ENCODE measurements around the gene TAF12. TPM values are rescaled to one million over a fixed set of nuclear protein-coding genes. Genes with fewer than 3 reads are reported as not detected.
A peak's percentile ranks its signal among the peaks of the same experiment; 100 is the strongest.
"Not testable (repeated sequence)": the region's sequence is repeated elsewhere in the genome, so short reads cannot be mapped to it uniquely, and the experiment has no call there.

TAF12 gene
- total RNA-seq, 6 donors from 2014 or later, result 10.9 to 24.1 (median 19.6) TPM

DNA sequence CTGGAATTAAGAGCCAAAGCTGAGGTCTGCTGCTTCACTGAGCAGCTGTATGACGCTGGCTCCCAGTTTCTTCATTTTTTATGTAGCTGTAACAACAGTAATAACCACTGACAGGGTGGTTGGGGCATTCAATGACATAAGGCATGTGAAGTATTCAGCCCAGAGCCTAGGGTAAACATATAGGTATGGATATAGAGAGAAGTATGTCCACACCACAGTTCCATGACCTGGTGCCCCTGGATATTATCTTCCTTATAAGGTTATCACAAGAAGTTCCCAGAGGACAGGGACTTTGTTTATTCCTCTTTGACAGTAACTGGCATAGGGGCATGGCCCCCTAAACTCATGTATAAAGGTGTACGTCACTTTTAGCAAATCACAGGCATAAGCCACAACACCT lies 36.1 kb downstream of the TAF12 start:
- Histone ChIP-seq H3K9me3 (no peaks in the 10 kb centered on the region), H3K4me3 (no peak overlapping the region), H3K36me3 (peaks cover 17 to 92% (median 75%) of the 10 kb centered on the region in 4 donors), H3K4me1 (peaks cover 0 to 3% (median 0%) of the 10 kb centered on the region in 4 donors), H3K27me3 (no peaks in the 10 kb centered on the region), H3K27ac (no peak overlapping the region)
- ATAC-seq (ENCODE audit: low FRiP score in 2 of 2) (no peak), DNase-seq (no peak)
- 85 to 86% methylated on average over 2 of the region's 2 CpGs for WGBS, 2 donors
- TF ChIP-seq POLR2A (IDR thresholded peaks at IDR 0.05) (no peak), EP300 (IDR thresholded peaks at IDR 0.05) (no peak), CTCF (IDR thresholded peaks at IDR 0.05) (no peak), POLR2AphosphoS5 (IDR thresholded peaks at IDR 0.05) (no peak)

- WGBS, 2 donors, result 91 to 99% methylated on average over 5 to 6 of the region's 6 CpGs
- no peak for DNase-seq
- Histone ChIP-seq H3K9me3 (no peaks in the 10 kb centered on the region), H3K27me3 (no peaks in the 10 kb centered on the region), H3K27ac (no peak overlapping the region), H3K4me3 (no peak overlapping the region), H3K36me3 (peaks cover 14 to 81% (median 62%) of the 10 kb centered on the region in 4 donors), H3K4me1 (peaks cover 0 to 3% (median 0%) of the 10 kb centered on the region in 4 donors)
- no peak for TF ChIP-seq EP300 (IDR thresholded peaks at IDR 0.05)
- TF ChIP-seq POLR2AphosphoS5 (IDR thresholded peaks at IDR 0.05), result no peak
- TF ChIP-seq CTCF (IDR thresholded peaks at IDR 0.05), result no peak
- no peak for ATAC-seq (ENCODE audit: low FRiP score in 2 of 2)
These were observed 37.9 kb downstream of the TAF12 start for GRCh38 chr1:28604962-28605361.

GRCh38 chr1:28604411-28604810 lies 38.5 kb downstream of the TAF12 start:
- TF ChIP-seq EP300 (IDR thresholded peaks at IDR 0.05) (no peak), POLR2AphosphoS5 (IDR thresholded peaks at IDR 0.05) (no peak)
- Histone ChIP-seq H3K36me3 (peaks cover 14 to 76% (median 57%) of the 10 kb centered on the region in 4 donors), H3K4me1 (peaks cover 0 to 3% (median 0%) of the 10 kb centered on the region in 4 donors), H3K27me3 (no peaks in the 10 kb centered on the region), H3K27ac (no peak overlapping the region), H3K9me3 (no peaks in the 10 kb centered on the region), H3K4me3 (no peak overlapping the region)
- ATAC-seq (ENCODE audit: low FRiP score in 2 of 2) (no peak), DNase-seq (no peak)
- 83 to 89% methylated on average over 3 to 5 of the region's 5 CpGs for WGBS, 2 donors

DNA sequence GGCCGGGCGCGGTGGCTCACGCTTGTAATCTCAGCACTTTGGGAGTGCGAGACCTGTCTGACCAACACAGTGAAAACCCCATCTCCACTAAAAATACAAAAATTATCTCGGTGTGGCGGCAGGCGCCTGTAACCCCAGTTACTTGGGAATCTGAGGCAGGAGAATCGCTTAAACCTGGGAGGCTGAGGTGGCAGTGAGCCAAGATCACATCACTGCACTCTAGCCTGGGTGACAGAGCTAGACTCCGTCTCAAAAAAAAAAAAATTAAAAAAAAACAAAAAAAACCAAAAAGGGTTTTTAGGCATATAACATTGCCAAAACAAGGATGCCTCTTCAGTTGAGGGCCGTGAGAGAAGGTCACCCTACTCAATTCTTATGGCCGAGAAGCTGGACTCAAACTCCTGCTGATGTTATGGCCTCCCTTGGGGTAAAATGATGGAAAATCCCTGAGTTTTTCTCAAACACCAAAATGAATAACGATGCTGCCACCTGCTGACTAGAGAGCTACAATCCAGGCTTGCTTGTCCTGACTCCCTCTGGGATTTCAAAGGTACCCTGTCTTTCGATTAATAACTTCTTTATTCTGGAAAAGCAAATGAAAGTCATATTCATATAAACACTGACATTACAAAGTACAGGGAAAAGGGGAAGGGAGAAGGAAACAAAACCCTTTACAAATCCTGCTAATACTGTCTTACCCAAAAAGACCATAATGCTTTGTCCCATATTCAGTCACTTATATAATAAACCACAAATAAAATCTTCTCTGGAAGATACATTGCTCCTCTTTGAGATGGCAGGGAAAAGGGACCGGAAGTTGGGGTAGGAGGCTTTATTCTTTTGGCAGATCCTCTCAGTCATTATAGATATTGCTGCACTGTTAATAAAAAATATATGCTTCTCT lies 40.1 kb downstream of the TAF12 start:
- no peaks in the 10 kb centered on the region for H3K27me3 ChIP-seq
- TF ChIP-seq EP300 (IDR thresholded peaks at IDR 0.05) (no peak), POLR2AphosphoS5 (IDR thresholded peaks at IDR 0.05) (no peak), POLR2A (IDR thresholded peaks at IDR 0.05) (no peak), CTCF (IDR thresholded peaks at IDR 0.05) (peak; percentile 41 to 76 (median 56))
- WGBS, 2 donors, result 77 to 78% methylated on average over 15 of the region's 15 CpGs
- peaks cover 0 to 3% (median 0%) of the 10 kb centered on the region in 4 donors for H3K4me1 ChIP-seq
- H3K4me3 ChIP-seq, result no peak overlapping the region
- no peaks in the 10 kb centered on the region for H3K9me3 ChIP-seq
- H3K36me3 ChIP-seq, result peaks cover 14 to 63% (median 48%) of the 10 kb centered on the region in 4 donors
- H3K27ac ChIP-seq, result no peak overlapping the region
- ATAC-seq (ENCODE audit: low FRiP score in 2 of 2) (peak; percentile 58 to 84), DNase-seq (peak in 1 of 2 donors; percentile 56)

DNA sequence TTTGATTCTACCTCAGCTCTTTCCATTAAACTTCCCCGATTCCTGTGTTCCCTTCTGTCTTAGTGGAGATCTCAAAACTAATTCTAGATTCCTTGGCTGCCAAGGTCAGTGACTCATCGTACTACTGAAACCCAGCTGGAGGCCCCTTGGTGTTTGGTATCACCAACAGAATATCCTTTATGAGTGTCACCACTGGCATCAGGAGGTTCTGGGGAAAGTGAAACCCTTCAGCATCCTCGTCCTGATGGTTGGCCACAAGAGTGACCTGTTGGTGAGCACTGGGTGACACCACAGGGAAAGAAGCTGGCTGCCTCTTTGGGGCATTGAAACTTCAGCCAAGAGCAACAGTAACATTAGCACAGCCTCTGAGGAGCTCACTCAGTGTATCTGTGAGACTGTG lies 41.2 kb downstream of the TAF12 start:
- peak in 1 of 2 donors; percentile 51 for ATAC-seq (ENCODE audit: low FRiP score in 2 of 2)
- Histone ChIP-seq H3K27ac (peak overlapping the region in 1 of 4 donors; percentile 9), H3K9me3 (no peaks in the 10 kb centered on the region)

GRCh38 chr1:28596276-28596675 lies 46.6 kb downstream of the TAF12 start:
- ATAC-seq (ENCODE audit: low FRiP score in 2 of 2); H3K36me3 ChIP-seq; DNase-seq; H3K9me3 ChIP-seq; H3K27me3 ChIP-seq; H3K4me3 ChIP-seq; H3K27ac ChIP-seq: not testable (repeated sequence)
- 96 to 98% methylated on average over 11 of the region's 11 CpGs for whole genome bisulfite sequencing, 2 donors
- H3K4me1 ChIP-seq, result peaks cover 0 to 20% (median 13%) of the 10 kb centered on the region in 4 donors

More for the DNA sequence above, 41.2 kb downstream of the TAF12 start:
- no peak for DNase-seq
- H3K27me3 ChIP-seq, result no peaks in the 10 kb centered on the region
- H3K36me3 ChIP-seq, result peaks cover 14 to 52% (median 37%) of the 10 kb centered on the region in 4 donors
- TF ChIP-seq CTCF (IDR thresholded peaks at IDR 0.05) (no peak), POLR2AphosphoS5 (IDR thresholded peaks at IDR 0.05) (no peak), POLR2A (IDR thresholded peaks at IDR 0.05) (no peak), EP300 (IDR thresholded peaks at IDR 0.05) (no peak)
- 74 to 93% methylated on average over 2 to 3 of the region's 3 CpGs for WGBS, 2 donors
- H3K4me1 ChIP-seq, result peaks cover 0 to 3% (median 0%) of the 10 kb centered on the region in 4 donors
- no peak overlapping the region for H3K4me3 ChIP-seq
